CD4-positive, CD25-positive, alpha-beta regulatory T cell (primary cell): ENCODE measurements around the gene TBCEL. TPM values are rescaled to one million over a fixed set of nuclear protein-coding genes. Genes with fewer than 3 reads are reported as not detected.
A peak's percentile ranks its signal among the peaks of the same experiment; 100 is the strongest.

ENCODE experiments used
- ATAC-seq, 2 donors: fragments of 150-1000 bp; cut with Tn5 transposase; one replicate each; pipeline ENCODE4 v1.10.0; 2021; ENCODE audit warnings: low read depth in 2 of 2, moderate number of reproducible peaks in 2 of 2, moderate library complexity in 1 of 2
- DNase-seq, 3 donors: peaks; one replicate each; pipeline versions ENCODE4 v3.0.0 to v3.0.0-alpha.2; 2012 to 2022; ENCODE audit warnings: mixed read lengths in 1 of 3
- H3K27ac ChIP-seq: one replicate; pipeline ENCODE4 v1.7.0; 2013; ENCODE audit warnings: mild to moderate bottlenecking, low read length; ENCODE audit not compliant: insufficient read depth, poor library complexity, severe bottlenecking
- H3K27me3 ChIP-seq: one replicate; pipeline ENCODE4 v1.7.0; 2013; ENCODE audit warnings: low read length; ENCODE audit not compliant: control insufficient read depth, insufficient read depth
- H3K36me3 ChIP-seq: one replicate; pipeline ENCODE4 v1.7.0; 2013; ENCODE audit warnings: mild to moderate bottlenecking, low read length, moderate library complexity; ENCODE audit not compliant: control insufficient read depth, insufficient read depth
- H3K4me1 ChIP-seq: 2 replicates; pipeline ENCODE4 v1.7.0; 2013; ENCODE audit warnings: mild to moderate bottlenecking, low read length; ENCODE audit not compliant: insufficient read depth, control insufficient read depth, poor library complexity, severe bottlenecking
- H3K4me3 ChIP-seq: one replicate; pipeline ENCODE4 v1.7.0; 2013; ENCODE audit warnings: low read depth, mild to moderate bottlenecking, low read length, moderate library complexity
- H3K9me3 ChIP-seq, 2 experiments: 1 replicate in 1 of 2; 2 replicates in 1 of 2; pipeline ENCODE4 v1.7.0; 2013; ENCODE audit warnings: low read length in 2 of 2, mild to moderate bottlenecking in 1 of 2, moderate library complexity in 1 of 2; ENCODE audit not compliant: control insufficient read depth in 2 of 2
- H3K27ac Mint-ChIP-seq, 3 donors: one replicate each; pipeline ENCODE4 v1.8.0; 2020 to 2022; ENCODE audit warnings: mild to moderate bottlenecking in 3 of 3, mixed read lengths in 3 of 3, moderate library complexity in 2 of 3
- H3K27me3 Mint-ChIP-seq: one replicate; pipeline ENCODE4 v1.8.0; 2022; ENCODE audit warnings: mild to moderate bottlenecking, mixed read lengths
- H3K36me3 Mint-ChIP-seq: one replicate; pipeline ENCODE4 v1.8.0; 2020; ENCODE audit warnings: mixed read lengths
- H3K4me1 Mint-ChIP-seq, 4 donors: one replicate each; pipeline ENCODE4 v1.8.0; 2020 to 2022; ENCODE audit warnings: mixed read lengths in 4 of 4, mild to moderate bottlenecking in 1 of 4
- H3K4me3 Mint-ChIP-seq, 4 donors: one replicate each; pipeline ENCODE4 v1.8.0; 2020 to 2022; ENCODE audit warnings: mild to moderate bottlenecking in 4 of 4, mixed read lengths in 4 of 4, moderate library complexity in 3 of 4
- H3K9me3 Mint-ChIP-seq, 7 donors: one replicate each; pipeline ENCODE4 v1.8.0; 2020 to 2022; ENCODE audit warnings: mixed read lengths in 7 of 7, mild to moderate bottlenecking in 3 of 7, moderate library complexity in 2 of 7
- polyA plus RNA-seq, 4 donors: library from polyadenylated mRNA; unstranded; fragments of 300-500 nt; fragmentation: Illumina TruSeq; gene quantifications; one replicate each; pipeline ENCODE4 v1.2.3, GENCODE V29; 2021
- total RNA-seq: library from RNA; stranded (reverse); gene quantifications from one replicate; pipeline ENCODE4 v1.2.3, GENCODE V29; 2022

TBCEL gene
- total and polyA plus RNA-seq, 5 donors from 2014 or later: 2.3 to 15.9 (median 4.7) TPM

DNA sequence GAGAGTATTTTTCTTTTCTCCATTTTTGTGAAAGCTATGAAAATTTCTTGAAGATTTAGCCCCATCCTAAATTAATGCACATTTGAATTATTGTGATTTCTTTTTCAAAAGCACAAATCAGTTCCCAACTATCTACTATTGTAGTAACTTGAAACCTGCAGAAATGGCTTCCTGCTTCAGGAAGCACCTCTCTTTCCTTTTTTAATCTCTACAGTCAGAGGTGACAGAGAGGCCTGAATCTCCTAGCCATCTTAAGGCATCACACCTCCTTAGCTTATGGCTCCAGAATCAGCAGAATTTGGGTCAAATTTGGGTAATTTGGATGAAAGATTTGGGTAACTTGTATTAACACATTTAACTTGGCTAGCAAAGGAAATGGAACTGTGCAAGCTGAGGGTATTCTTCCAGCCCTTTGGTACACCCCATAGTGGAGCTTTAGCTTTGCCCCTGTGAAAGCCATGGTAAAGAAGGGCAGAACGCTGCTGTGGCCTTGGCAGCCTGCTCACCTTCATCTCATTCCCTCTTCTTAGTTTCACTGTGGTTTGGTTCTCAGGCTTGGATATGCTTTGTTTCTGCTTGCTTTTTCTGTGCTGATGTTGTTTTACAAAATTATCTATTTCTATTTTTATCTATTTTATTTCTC lies 16.2 kb downstream of the TBCEL start:
- Mint-ChIP-seq H3K9me3 (no peaks in the 10 kb centered on the region), H3K27ac (no peak overlapping the region), H3K27me3 (no peaks in the 10 kb centered on the region), H3K4me1 (peaks cover 6 to 17% (median 12%) of the 10 kb centered on the region in 4 donors), H3K4me3 (no peak overlapping the region), H3K36me3 (peaks cover 13% of the 10 kb centered on the region)
- ATAC-seq: no peak
- H3K27me3 ChIP-seq: no peaks in the 10 kb centered on the region
- H3K27ac ChIP-seq: no peak overlapping the region
- no peak for DNase-seq
- no peaks in the 10 kb centered on the region for H3K4me1 ChIP-seq
- no peaks in the 10 kb centered on the region for H3K9me3 ChIP-seq
- no peaks in the 10 kb centered on the region for H3K36me3 ChIP-seq
- no peak overlapping the region for H3K4me3 ChIP-seq

DNA sequence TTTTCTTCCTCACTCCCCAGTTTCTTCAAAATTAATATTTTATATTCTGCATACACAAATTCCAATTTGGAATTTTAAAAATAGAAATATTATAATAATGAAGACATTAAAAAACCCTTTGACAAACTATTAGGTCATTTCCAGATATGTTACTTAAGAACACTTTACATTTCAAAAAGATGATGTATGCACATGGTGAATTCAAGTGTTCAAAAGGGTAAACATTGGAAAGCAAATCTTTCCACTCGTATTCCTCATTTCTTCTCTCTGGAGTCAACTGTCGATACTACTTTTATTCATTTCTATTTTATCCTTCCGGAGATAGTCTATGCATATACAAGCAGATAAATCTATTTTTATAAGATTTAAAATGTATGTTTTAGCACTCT lies 16.7 kb downstream of the TBCEL start:
- no peaks in the 10 kb centered on the region for H3K27me3 ChIP-seq
- H3K27ac ChIP-seq: no peak overlapping the region
- no peak for DNase-seq
- Mint-ChIP-seq H3K4me3 (no peak overlapping the region), H3K4me1 (peaks cover 6 to 15% (median 9%) of the 10 kb centered on the region in 4 donors), H3K27me3 (no peaks in the 10 kb centered on the region), H3K9me3 (no peaks in the 10 kb centered on the region), H3K36me3 (peaks cover 13% of the 10 kb centered on the region), H3K27ac (no peak overlapping the region)
- H3K4me1 ChIP-seq: no peaks in the 10 kb centered on the region
- ATAC-seq: no peak
- no peaks in the 10 kb centered on the region for H3K36me3 ChIP-seq
- H3K9me3 ChIP-seq: no peaks in the 10 kb centered on the region
- no peak overlapping the region for H3K4me3 ChIP-seq

DNA sequence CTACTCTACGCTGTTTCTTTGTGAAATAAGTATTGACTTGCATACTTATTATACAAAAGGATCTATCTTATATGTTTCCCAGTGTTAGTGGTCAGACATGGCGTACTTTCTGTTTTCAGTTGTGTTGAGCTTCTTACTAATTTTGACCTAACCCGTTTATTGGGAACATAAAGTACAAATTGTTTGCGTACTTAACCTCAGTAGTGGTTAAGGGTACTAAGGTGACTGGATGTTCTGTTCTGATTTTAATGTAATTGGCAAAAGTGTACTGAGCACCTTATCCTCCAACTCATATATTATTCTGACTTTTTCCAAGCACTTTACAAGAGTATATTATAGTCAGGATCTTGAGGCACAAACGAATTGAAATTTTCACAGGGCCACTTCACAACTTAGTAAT lies 17.2 kb downstream of the TBCEL start:
- Mint-ChIP-seq H3K4me1 (peaks cover 5 to 11% (median 8%) of the 10 kb centered on the region in 4 donors), H3K27ac (no peak overlapping the region), H3K4me3 (no peak overlapping the region), H3K27me3 (no peaks in the 10 kb centered on the region), H3K9me3 (no peaks in the 10 kb centered on the region), H3K36me3 (peaks cover 15% of the 10 kb centered on the region)
- Histone ChIP-seq H3K36me3 (no peaks in the 10 kb centered on the region), H3K27me3 (no peaks in the 10 kb centered on the region), H3K27ac (no peak overlapping the region), H3K4me1 (no peaks in the 10 kb centered on the region), H3K9me3 (no peaks in the 10 kb centered on the region), H3K4me3 (no peak overlapping the region)
- DNase-seq: no peak
- ATAC-seq: no peak

DNA sequence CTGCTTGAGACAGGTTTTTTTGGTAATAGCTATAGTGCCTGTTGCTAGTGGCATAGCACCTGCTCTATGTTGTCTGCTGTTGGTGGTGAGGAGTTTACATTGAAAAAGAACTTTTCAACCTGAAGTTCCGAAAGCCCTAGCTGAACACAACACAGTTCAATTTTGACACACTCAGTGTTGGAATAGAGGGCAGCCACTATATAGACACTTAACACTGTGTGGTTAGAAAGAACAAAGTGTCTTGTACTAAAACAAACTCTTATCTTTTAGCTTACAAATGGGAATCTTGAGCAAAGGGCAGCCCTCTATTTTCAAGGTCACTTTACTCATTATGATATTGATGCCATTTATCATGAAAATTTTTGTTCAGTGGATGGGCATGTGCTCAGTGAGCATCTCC lies 18.4 kb downstream of the TBCEL start:
- Histone ChIP-seq H3K27ac (no peak overlapping the region), H3K4me3 (no peak overlapping the region), H3K9me3 (no peaks in the 10 kb centered on the region), H3K4me1 (no peaks in the 10 kb centered on the region), H3K27me3 (no peaks in the 10 kb centered on the region), H3K36me3 (peaks cover 1% of the 10 kb centered on the region)
- H3K27me3 Mint-ChIP-seq: no peaks in the 10 kb centered on the region
- peaks cover 3 to 9% (median 8%) of the 10 kb centered on the region in 4 donors for H3K4me1 Mint-ChIP-seq
- DNase-seq (no peak), ATAC-seq (no peak)
- H3K27ac Mint-ChIP-seq: no peak overlapping the region
- H3K36me3 Mint-ChIP-seq: peaks cover 22% of the 10 kb centered on the region
- no peaks in the 10 kb centered on the region for H3K9me3 Mint-ChIP-seq
- H3K4me3 Mint-ChIP-seq: no peak overlapping the region

DNA sequence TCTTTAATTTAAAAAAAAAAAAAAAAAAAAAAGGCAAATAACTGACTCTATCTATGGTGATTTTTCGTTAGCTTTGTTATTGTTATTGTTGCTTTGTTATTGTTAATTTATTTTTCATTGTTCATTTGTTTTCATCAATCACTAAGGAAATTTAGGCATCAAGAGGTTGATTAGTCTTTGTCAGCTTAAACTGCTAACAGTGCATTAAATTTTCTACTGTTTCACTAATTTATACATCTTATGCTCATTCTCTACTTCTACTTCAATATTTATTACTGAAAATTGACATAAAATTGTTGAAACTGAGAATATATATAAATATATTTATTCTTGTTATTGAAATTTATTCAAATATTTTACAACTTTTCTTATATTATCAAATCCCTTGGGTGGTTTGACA lies 24.0 kb downstream of the TBCEL start:
- no peaks in the 10 kb centered on the region for H3K4me1 ChIP-seq
- H3K4me3 ChIP-seq: no peak overlapping the region
- no peaks in the 10 kb centered on the region for H3K9me3 ChIP-seq
- no peak overlapping the region for H3K27ac ChIP-seq
- Mint-ChIP-seq H3K9me3 (no peaks in the 10 kb centered on the region), H3K27me3 (no peaks in the 10 kb centered on the region), H3K4me3 (no peak overlapping the region), H3K4me1 (peaks cover 0 to 5% (median 0%) of the 10 kb centered on the region in 4 donors), H3K36me3 (peaks cover 42% of the 10 kb centered on the region), H3K27ac (no peak overlapping the region)
- no peaks in the 10 kb centered on the region for H3K27me3 ChIP-seq
- no peak for DNase-seq
- no peak for ATAC-seq
- H3K36me3 ChIP-seq: peaks cover 12% of the 10 kb centered on the region

DNA sequence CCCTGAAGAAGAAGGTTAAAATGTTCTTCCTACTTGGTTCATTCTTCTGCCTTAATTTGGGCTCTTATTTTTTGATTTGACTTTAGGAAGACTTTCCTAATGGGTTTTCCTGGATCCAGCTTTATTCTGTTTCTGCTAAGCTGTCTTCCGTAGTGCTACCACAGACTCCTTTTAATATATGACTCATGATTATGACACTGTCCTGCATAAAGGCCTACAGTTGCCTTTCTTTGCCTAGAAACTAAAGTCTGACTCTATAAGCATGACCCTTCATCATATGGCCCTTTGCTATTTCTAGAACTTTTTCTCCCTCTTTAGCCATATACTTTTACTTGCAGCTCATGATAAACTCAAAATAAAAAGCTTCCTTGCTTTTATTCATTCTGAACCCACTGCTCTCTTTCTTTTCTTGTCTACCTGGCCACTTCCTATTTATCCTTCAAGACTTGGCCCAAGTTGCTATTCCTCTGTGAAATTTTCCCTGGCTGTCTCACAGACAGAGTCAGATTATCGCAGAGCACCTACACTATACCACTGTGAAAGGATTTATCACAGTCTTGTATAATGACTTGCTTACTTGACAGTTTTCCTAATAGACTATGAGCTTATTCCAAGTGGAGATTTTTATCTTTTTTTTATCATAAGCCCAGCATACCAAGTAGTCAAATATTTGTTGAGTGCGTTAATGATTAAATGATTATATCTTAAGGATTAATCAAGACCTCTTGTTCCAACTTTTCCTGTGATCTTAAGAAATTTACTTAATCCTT lies 24.7 kb downstream of the TBCEL start:
- DNase-seq (no peak), ATAC-seq (no peak)
- H3K4me1 ChIP-seq: no peaks in the 10 kb centered on the region
- peaks cover 18% of the 10 kb centered on the region for H3K36me3 ChIP-seq
- H3K4me3 ChIP-seq: no peak overlapping the region
- Mint-ChIP-seq H3K27ac (peak overlapping the region in 1 of 3 donors; percentile 63), H3K27me3 (no peaks in the 10 kb centered on the region), H3K4me3 (no peak overlapping the region), H3K9me3 (no peaks in the 10 kb centered on the region), H3K36me3 (peaks cover 49% of the 10 kb centered on the region), H3K4me1 (peaks cover 0 to 5% (median 0%) of the 10 kb centered on the region in 4 donors)
- H3K9me3 ChIP-seq: no peaks in the 10 kb centered on the region
- H3K27ac ChIP-seq: no peak overlapping the region
- no peaks in the 10 kb centered on the region for H3K27me3 ChIP-seq

DNA sequence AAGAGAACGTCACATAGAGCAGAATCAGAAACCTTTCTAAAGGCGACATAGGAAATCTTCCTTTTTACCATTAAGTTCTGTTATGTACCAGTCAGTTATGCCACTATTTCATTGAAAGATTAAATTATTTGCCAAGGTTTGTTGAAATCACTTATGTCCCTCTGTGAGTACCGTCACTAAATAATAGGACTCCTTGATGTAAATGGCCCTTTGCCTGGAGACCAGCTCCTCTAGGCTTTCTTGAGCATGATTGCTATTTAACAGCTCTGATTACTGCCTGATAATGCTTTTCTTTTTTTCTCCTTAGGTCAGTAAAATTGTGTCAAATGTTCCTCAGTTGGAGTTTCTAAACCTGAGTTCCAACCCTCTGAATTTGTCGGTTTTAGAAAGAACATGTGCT lies 29.3 kb downstream of the TBCEL start:
- peaks cover 56% of the 10 kb centered on the region for H3K36me3 Mint-ChIP-seq
- peak overlapping the region in 1 of 3 donors; percentile 31 for H3K27ac Mint-ChIP-seq
- no peak overlapping the region for H3K4me3 Mint-ChIP-seq
- H3K36me3 ChIP-seq: peaks cover 43% of the 10 kb centered on the region
- H3K27me3 Mint-ChIP-seq: no peaks in the 10 kb centered on the region
- no peaks in the 10 kb centered on the region for H3K4me1 ChIP-seq
- H3K9me3 ChIP-seq: no peaks in the 10 kb centered on the region
- H3K4me3 ChIP-seq: no peak overlapping the region
- DNase-seq: no peak
- no peak overlapping the region for H3K27ac ChIP-seq
- no peak for ATAC-seq
- H3K9me3 Mint-ChIP-seq: no peaks in the 10 kb centered on the region
- no peaks in the 10 kb centered on the region for H3K27me3 ChIP-seq
- H3K4me1 Mint-ChIP-seq: peaks cover 0 to 5% (median 1%) of the 10 kb centered on the region in 4 donors

DNA sequence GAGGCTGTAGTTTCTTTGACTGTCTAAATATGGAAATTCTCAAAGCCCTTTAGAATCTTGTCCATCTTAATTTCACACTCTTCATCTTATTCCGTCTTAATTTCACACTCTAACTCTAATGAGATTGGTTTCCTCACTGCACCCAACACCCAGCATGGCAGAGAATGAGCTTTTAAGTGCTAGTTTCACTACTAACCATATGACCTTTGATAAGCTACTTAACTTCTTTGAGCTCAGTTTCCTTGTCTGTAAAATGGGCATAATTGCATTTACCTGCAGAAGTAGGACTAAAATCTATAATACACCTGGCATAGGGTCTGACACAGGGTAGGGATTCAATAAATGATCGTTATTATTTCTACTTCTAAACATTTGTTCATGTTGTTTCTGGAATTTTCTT lies 30.4 kb downstream of the TBCEL start:
- H3K27me3 ChIP-seq: no peaks in the 10 kb centered on the region
- H3K4me3 ChIP-seq: no peak overlapping the region
- H3K27me3 Mint-ChIP-seq: no peaks in the 10 kb centered on the region
- H3K36me3 ChIP-seq: peaks cover 34% of the 10 kb centered on the region
- H3K4me1 Mint-ChIP-seq: peaks cover 0 to 5% (median 1%) of the 10 kb centered on the region in 4 donors
- no peak for ATAC-seq
- H3K27ac ChIP-seq: no peak overlapping the region
- H3K4me3 Mint-ChIP-seq: no peak overlapping the region
- H3K36me3 Mint-ChIP-seq: peaks cover 55% of the 10 kb centered on the region
- DNase-seq: no peak
- H3K4me1 ChIP-seq: no peaks in the 10 kb centered on the region
- no peaks in the 10 kb centered on the region for H3K9me3 ChIP-seq
- no peak overlapping the region for H3K27ac Mint-ChIP-seq
- H3K9me3 Mint-ChIP-seq: no peaks in the 10 kb centered on the region
